AG04450 (cell line): Measurements from ENCODE around the gene ZSWIM4. TPM values are rescaled to one million over a fixed set of nuclear protein-coding genes. Genes with fewer than 3 reads are reported as not detected.
"Not testable (repeated sequence)": the region's sequence is repeated elsewhere in the genome, so short reads cannot be mapped to it uniquely, and the experiment has no call there.

Source experiments
- CTCF ChIA-PET: fragments of 300-600, 350-600 bp; formaldehyde crosslinking; extraction: SDS; loops from one replicate; lab custom pipeline; 2022; ENCODE audit warnings: antibody characterized with exemption, inconsistent platforms; lab: Charles Lee
- POLR2A ChIA-PET: fragments of 350-600 bp; formaldehyde crosslinking; extraction: SDS; loops from one replicate; lab custom pipeline; 2021; ENCODE audit warnings: antibody characterized with exemption, inconsistent platforms; lab: Yijun Ruan, JAX
- DNase-seq: peaks from one replicate; pipeline ENCODE4 v3.0.0-alpha.2; 2011; ENCODE audit warnings: low read depth, low spot score
- H3K27ac ChIP-seq: one replicate; pipeline ENCODE4 v1.5.1; 2012; ENCODE audit warnings: low read depth, low read length, control low read depth
- H3K27me3 ChIP-seq: one replicate; pipeline ENCODE4 v1.6.0; 2012; ENCODE audit warnings: low read length; ENCODE audit not compliant: control insufficient read depth, insufficient read depth
- H3K4me3 ChIP-seq: 2 replicates; pipeline ENCODE4 v1.5.1; 2011; ENCODE audit warnings: mild to moderate bottlenecking, low read depth, low read length, control low read depth
- H3K9me3 ChIP-seq: 2 replicates; pipeline ENCODE4 v1.5.1; 2012; ENCODE audit warnings: low read length; ENCODE audit not compliant: control insufficient read depth, insufficient read depth
- CTCF ChIP-seq: IDR thresholded peaks from 2 replicates; pipeline ENCODE4 v1.5.1; 2011; ENCODE audit warnings: low read depth, low read length, control low read depth, inconsistent platforms
- polyA minus RNA-seq: library from RNA; depleted of rRNA, polyadenylated mRNA; stranded (reverse); fragments of >200 nt; gene quantifications from 2 replicates; pipeline ENCODE4 v1.2.3, GENCODE V29; 2011; rRNA and poly(A)+ RNA removed
- polyA plus RNA-seq: library from polyadenylated mRNA; depleted of rRNA; stranded (reverse); fragments of >200 nt; gene quantifications from 2 replicates; pipeline ENCODE4 v1.2.3, GENCODE V29; 2011; rRNA removed

The ZSWIM4 gene
- polyA plus RNA-seq = 2.3 and 3.4 TPM in 2 replicates
- 3.6 and 5.0 TPM in 2 replicates for polyA minus RNA-seq

- CTCF ChIA-PET = interaction anchor here (1.0 kb wide), 1 partner anchor 69 kb away, joined by 4 read pairs; no protein-coding TSS in a partner anchor
Measured at GRCh38 chr19:13794757-13795589, at the start of gene ZSWIM4. Gene ZSWIM4 (plus strand): TSS chr19:13795443. CDS start chr19:13795649, 206 bp downstream.

GRCh38 chr19:13747098-13747453 is 48.2 kb upstream of the ZSWIM4 start:
- ChIA-PET POLR2A (interaction anchor here (0.6 to 1.8 kb wide), 6 partner anchors 10 to 48 kb away, joined by 3 to 16 read pairs (median 5); partner anchors contain the start of genes MRI1 and ZSWIM4), CTCF (no interaction called here)
- H3K4me3 ChIP-seq = peak overlapping the region; percentile 84
- no peak for DNase-seq
- peaks cover 6% of the 10 kb centered on the region for H3K9me3 ChIP-seq
- H3K27me3 ChIP-seq = no peaks in the 10 kb centered on the region
- TF ChIP-seq CTCF = no peak
- no peak overlapping the region for H3K27ac ChIP-seq

More at GRCh38 chr19:13794757-13795589, at the start of gene ZSWIM4:
- H3K27ac ChIP-seq = peak within 1 kb of the TSS; percentile 99
- peak; percentile 98 for DNase-seq
- no peak for TF ChIP-seq CTCF
- H3K27me3 ChIP-seq = no peaks in the 10 kb centered on the region
- H3K9me3 ChIP-seq = no peaks in the 10 kb centered on the region; the same call in 1 of the 2 replicates
- POLR2A ChIA-PET = interaction anchor here (0.6 to 3.9 kb wide), 19 partner anchors 11 to 849 kb away, joined by 3 to 19 read pairs (median 5); partner anchors contain the start of genes C19orf53, MRI1 and RAD23A
- H3K4me3 ChIP-seq = peak within 1 kb of the TSS; percentile 87

- peak overlapping the region; percentile 84 for H3K4me3 ChIP-seq
- peak overlapping the region; percentile 68 for H3K27ac ChIP-seq
- H3K27me3 ChIP-seq = no peaks in the 10 kb centered on the region
- no peak for DNase-seq
- ChIA-PET CTCF (interaction anchor here (0.9 to 1.5 kb wide), 4 partner anchors 16 to 114 kb away, joined by 3 to 5 read pairs (median 4); no protein-coding TSS in a partner anchor), POLR2A (interaction anchor here (0.5 to 1.8 kb wide), 6 partner anchors 9 to 46 kb away, joined by 3 to 16 read pairs (median 4); partner anchors contain the start of gene MRI1)
- H3K9me3 ChIP-seq = peaks cover 6% of the 10 kb centered on the region
- TF ChIP-seq CTCF = no peak
Measured at GRCh38 chr19:13748169-13748828, 46.9 kb upstream of the ZSWIM4 start.

- TF ChIP-seq CTCF = no peak
- no peak for DNase-seq
- ChIA-PET CTCF (no interaction called here), POLR2A (no interaction called here)
- peaks cover 6% of the 10 kb centered on the region for H3K9me3 ChIP-seq
- no peaks in the 10 kb centered on the region for H3K27me3 ChIP-seq
- no peak overlapping the region for H3K4me3 ChIP-seq
- H3K27ac ChIP-seq = no peak overlapping the region
Measured at GRCh38 chr19:13751436-13751835, 43.8 kb upstream of the ZSWIM4 start.

- H3K9me3 ChIP-seq, CTCF ChIA-PET, POLR2A ChIA-PET, H3K27me3 ChIP-seq, DNase-seq, H3K4me3 ChIP-seq, H3K27ac ChIP-seq: not testable (repeated sequence)
Measured at GRCh38 chr19:13753622-13754021, 41.6 kb upstream of the ZSWIM4 start.
